ENCODE measurements around the gene KRT16.
"Not testable (repeated sequence)": the region's sequence is repeated elsewhere in the genome, so short reads cannot be mapped to it uniquely, and the experiment has no call there.

KRT16 gene

GRCh38 chr17:41610965-41611640 is 1.5 kb downstream of the KRT16 start:
- Histone ChIP-seq H3K27ac (ENCODE audit: low read length) (no peak overlapping the region), H3K9me3 (replicated peaks; ENCODE audit: insufficient read depth, low read length) (no peaks in the 10 kb centered on the region), H2AFZ (ENCODE audit: low read length) (no peak overlapping the region), H3K4me1 (ENCODE audit: low read length) (no peaks in the 10 kb centered on the region), H4K20me1 (ENCODE audit: insufficient read depth, low read length) (no peaks in the 10 kb centered on the region), H3K79me2 (ENCODE audit: low read length) (no peaks in the 10 kb centered on the region), H3K9ac (ENCODE audit: low read length) (no peak overlapping the region), H3K9me2 (replicated peaks; ENCODE audit: insufficient read depth, low read length) (no peaks in the 10 kb centered on the region), H3F3A (ENCODE audit: insufficient read depth, low read length) (no peaks in the 10 kb centered on the region), H3K27me3 (replicated peaks; ENCODE audit: insufficient read depth, low read length) (peaks cover 32% of the 10 kb centered on the region), H3K36me3 (replicated peaks; ENCODE audit: insufficient read depth, low read length) (no peaks in the 10 kb centered on the region), H3K4me2 (ENCODE audit: low read depth, low read length) (no peak overlapping the region), H3K4me3 (ENCODE audit: low read length) (no peak overlapping the region)
- DNase-seq, result no peak
- TF ChIP-seq CTCF (IDR thresholded peaks at IDR 0.05; ENCODE audit: low read length) (no peak), EZH2 (optimal IDR thresholded peaks at IDR 0.05; ENCODE audit: low read depth, low read length) (no peak), EZH2phosphoT487 (IDR thresholded peaks at IDR 0.05; ENCODE audit: low read length) (no peak)

- not testable (repeated sequence) for H3K9ac ChIP-seq (ENCODE audit: low read length); H3K27ac ChIP-seq (ENCODE audit: low read length); H3K4me1 ChIP-seq (ENCODE audit: low read length); H3K79me2 ChIP-seq (ENCODE audit: low read length); H3K4me3 ChIP-seq (ENCODE audit: low read length); H3K9me2 ChIP-seq (replicated peaks; ENCODE audit: insufficient read depth, low read length); H3K36me3 ChIP-seq (replicated peaks; ENCODE audit: insufficient read depth, low read length); H4K20me1 ChIP-seq (ENCODE audit: insufficient read depth, low read length); H3K9me3 ChIP-seq (replicated peaks; ENCODE audit: insufficient read depth, low read length); H2AFZ ChIP-seq (ENCODE audit: low read length); H3K4me2 ChIP-seq (ENCODE audit: low read depth, low read length); H3F3A ChIP-seq (ENCODE audit: insufficient read depth, low read length); DNase-seq
- H3K27me3 ChIP-seq (replicated peaks; ENCODE audit: insufficient read depth, low read length), result peaks cover 32% of the 10 kb centered on the region
- TF ChIP-seq CTCF (IDR thresholded peaks at IDR 0.05; ENCODE audit: low read length), result 0 out of 2 replicates have a peak, but pooled peaks have one; percentile 4
Observed at GRCh38 chr17:41610061-41610517, 2.5 kb downstream of the KRT16 start.

GRCh38 chr17:41606930-41607329 is 5.6 kb downstream of the KRT16 start:
- not testable (repeated sequence) for H3F3A ChIP-seq (ENCODE audit: insufficient read depth, low read length); DNase-seq; H3K9me2 ChIP-seq (replicated peaks; ENCODE audit: insufficient read depth, low read length); H3K79me2 ChIP-seq (ENCODE audit: low read length); H2AFZ ChIP-seq (ENCODE audit: low read length); H3K27ac ChIP-seq (ENCODE audit: low read length); H3K4me1 ChIP-seq (ENCODE audit: low read length); H3K36me3 ChIP-seq (replicated peaks; ENCODE audit: insufficient read depth, low read length); H3K9ac ChIP-seq (ENCODE audit: low read length); H3K9me3 ChIP-seq (replicated peaks; ENCODE audit: insufficient read depth, low read length); H4K20me1 ChIP-seq (ENCODE audit: insufficient read depth, low read length); H3K4me2 ChIP-seq (ENCODE audit: low read depth, low read length); H3K4me3 ChIP-seq (ENCODE audit: low read length)
- H3K27me3 ChIP-seq (replicated peaks; ENCODE audit: insufficient read depth, low read length), result peaks cover 22% of the 10 kb centered on the region

- no peak overlapping the region for H3K4me3 ChIP-seq (ENCODE audit: low read length)
- H2AFZ ChIP-seq (ENCODE audit: low read length), result no peak overlapping the region
- no peak overlapping the region for H3K27ac ChIP-seq (ENCODE audit: low read length)
- no peak overlapping the region for H3K4me2 ChIP-seq (ENCODE audit: low read depth, low read length)
- no peak for DNase-seq
- no peaks in the 10 kb centered on the region for H3K4me1 ChIP-seq (ENCODE audit: low read length)
- H3K9me3 ChIP-seq (replicated peaks; ENCODE audit: insufficient read depth, low read length), result no peaks in the 10 kb centered on the region
- no peaks in the 10 kb centered on the region for H3K36me3 ChIP-seq (replicated peaks; ENCODE audit: insufficient read depth, low read length)
- TF ChIP-seq EZH2 (optimal IDR thresholded peaks at IDR 0.05; ENCODE audit: low read depth, low read length) (no peak), EZH2phosphoT487 (IDR thresholded peaks at IDR 0.05; ENCODE audit: low read length) (no peak), CTCF (IDR thresholded peaks at IDR 0.05; ENCODE audit: low read length) (no peak)
- no peaks in the 10 kb centered on the region for H3F3A ChIP-seq (ENCODE audit: insufficient read depth, low read length)
- no peaks in the 10 kb centered on the region for H3K79me2 ChIP-seq (ENCODE audit: low read length)
- H3K27me3 ChIP-seq (replicated peaks; ENCODE audit: insufficient read depth, low read length), result no peaks in the 10 kb centered on the region; the same call in 1 of the 2 replicates
- H4K20me1 ChIP-seq (ENCODE audit: insufficient read depth, low read length), result no peaks in the 10 kb centered on the region
- no peak overlapping the region for H3K9ac ChIP-seq (ENCODE audit: low read length)
- no peaks in the 10 kb centered on the region for H3K9me2 ChIP-seq (replicated peaks; ENCODE audit: insufficient read depth, low read length)
Observed at GRCh38 chr17:41602524-41602923, 10.0 kb downstream of the KRT16 start.

All from MM.1S (cell line).